Memory B cell (primary cell): ENCODE measurements around the gene VCP.

Experiments used
- ATAC-seq: fragments of 150-1000 bp; cut with Tn5 transposase; 2 replicates; pipeline ENCODE4 v1.10.0; 2021; ENCODE audit warnings: low read depth, mild to moderate bottlenecking, moderate library complexity
- DNase-seq, 2 donors: peaks; one replicate each; pipeline ENCODE4 v3.0.0; 2022; ENCODE audit warnings: low spot score in 2 of 2
- H3K27ac Mint-ChIP-seq: one replicate; pipeline ENCODE4 v1.8.0; 2022; ENCODE audit warnings: mild to moderate bottlenecking, moderate library complexity, mixed read lengths
- H3K27me3 Mint-ChIP-seq: one replicate; pipeline ENCODE4 v1.8.0; 2022; ENCODE audit warnings: mixed read lengths
- H3K36me3 Mint-ChIP-seq: one replicate; pipeline ENCODE4 v1.8.0; 2022; ENCODE audit warnings: mild to moderate bottlenecking, mixed read lengths
- H3K4me1 Mint-ChIP-seq: one replicate; pipeline ENCODE4 v1.8.0; 2022; ENCODE audit warnings: mixed read lengths
- H3K4me3 Mint-ChIP-seq: one replicate; pipeline ENCODE4 v1.8.0; 2022; ENCODE audit warnings: mild to moderate bottlenecking, moderate library complexity, mixed read lengths
- H3K9me3 Mint-ChIP-seq: one replicate; pipeline ENCODE4 v1.8.0; 2022; ENCODE audit warnings: mixed read lengths

VCP gene

DNA sequence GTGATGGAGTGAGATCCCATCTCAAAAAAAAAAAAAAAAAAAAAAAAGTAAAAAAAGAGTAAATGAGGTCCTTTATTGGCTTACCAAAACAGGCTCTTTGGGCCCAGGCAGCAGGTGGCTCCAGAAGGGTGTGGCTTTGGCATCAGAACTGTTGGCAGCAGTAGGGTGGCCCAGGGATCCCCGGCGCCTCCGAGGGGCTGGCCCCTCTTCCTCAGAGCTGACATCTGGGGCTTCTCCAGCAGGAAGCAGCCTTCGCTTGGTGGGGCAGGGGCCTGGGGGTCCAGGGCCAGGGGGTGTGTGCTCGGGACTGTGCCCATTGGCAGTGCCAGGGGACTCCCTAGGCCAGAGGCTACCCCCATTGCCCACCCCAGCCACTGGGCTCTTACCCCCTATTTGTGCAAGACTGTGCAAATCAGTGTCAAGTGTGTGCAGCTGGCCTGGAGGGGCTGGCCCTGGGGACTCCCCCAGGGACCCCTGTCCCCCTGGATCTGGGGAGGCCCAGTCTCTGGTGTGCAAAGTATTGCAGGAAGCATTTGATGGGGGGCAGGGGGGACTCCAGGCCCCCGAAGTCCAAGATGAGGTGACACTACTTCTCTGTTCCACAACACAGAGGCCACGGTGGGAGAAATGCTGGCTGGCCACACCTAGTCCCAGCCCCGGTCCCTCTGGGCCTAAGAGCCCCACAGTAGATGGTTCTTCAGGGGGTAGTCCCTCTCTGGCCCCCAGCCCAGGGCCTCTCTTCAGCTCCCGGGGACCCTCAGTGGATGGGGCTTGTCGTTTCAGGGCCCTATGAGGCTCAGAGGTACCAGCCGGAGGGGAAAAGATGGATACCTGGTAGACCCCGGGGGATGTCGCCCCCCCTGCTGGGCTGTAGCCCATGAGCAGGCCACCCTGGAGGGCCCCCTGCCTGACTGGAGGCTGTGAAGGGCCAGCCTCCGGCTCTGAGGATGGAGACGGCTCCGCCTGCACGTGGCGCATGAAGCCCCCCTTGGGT lies 35.2 kb upstream of the VCP start:
- no peak overlapping the region for H3K4me3 Mint-ChIP-seq
- H3K4me1 Mint-ChIP-seq, result peaks cover 29% of the 10 kb centered on the region
- ATAC-seq (no peak), DNase-seq (no peak)
- H3K27ac Mint-ChIP-seq, result no peak overlapping the region
- no peaks in the 10 kb centered on the region for H3K9me3 Mint-ChIP-seq
- no peaks in the 10 kb centered on the region for H3K27me3 Mint-ChIP-seq
- peaks cover 7% of the 10 kb centered on the region for H3K36me3 Mint-ChIP-seq

DNA sequence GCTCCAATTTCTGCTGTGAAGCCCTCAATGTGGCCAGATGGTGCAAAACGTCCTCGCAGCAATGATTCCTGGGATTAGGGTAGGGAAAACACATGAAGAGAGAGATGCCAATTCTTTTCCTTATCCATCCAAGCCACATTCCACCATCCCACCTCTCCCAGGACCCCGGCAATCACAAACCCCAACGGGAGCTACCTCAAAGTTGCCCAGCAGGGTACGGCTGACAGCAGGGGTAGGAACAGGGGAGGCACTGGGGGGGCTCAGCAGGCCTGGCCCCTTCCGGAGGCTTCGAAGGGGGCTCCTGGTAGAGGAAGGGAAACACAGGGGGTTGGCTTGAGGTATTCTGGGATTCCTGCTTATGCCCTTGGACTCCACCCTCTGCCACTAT lies 33.9 kb upstream of the VCP start:
- H3K27ac Mint-ChIP-seq, result peak overlapping the region; percentile 50

DNA sequence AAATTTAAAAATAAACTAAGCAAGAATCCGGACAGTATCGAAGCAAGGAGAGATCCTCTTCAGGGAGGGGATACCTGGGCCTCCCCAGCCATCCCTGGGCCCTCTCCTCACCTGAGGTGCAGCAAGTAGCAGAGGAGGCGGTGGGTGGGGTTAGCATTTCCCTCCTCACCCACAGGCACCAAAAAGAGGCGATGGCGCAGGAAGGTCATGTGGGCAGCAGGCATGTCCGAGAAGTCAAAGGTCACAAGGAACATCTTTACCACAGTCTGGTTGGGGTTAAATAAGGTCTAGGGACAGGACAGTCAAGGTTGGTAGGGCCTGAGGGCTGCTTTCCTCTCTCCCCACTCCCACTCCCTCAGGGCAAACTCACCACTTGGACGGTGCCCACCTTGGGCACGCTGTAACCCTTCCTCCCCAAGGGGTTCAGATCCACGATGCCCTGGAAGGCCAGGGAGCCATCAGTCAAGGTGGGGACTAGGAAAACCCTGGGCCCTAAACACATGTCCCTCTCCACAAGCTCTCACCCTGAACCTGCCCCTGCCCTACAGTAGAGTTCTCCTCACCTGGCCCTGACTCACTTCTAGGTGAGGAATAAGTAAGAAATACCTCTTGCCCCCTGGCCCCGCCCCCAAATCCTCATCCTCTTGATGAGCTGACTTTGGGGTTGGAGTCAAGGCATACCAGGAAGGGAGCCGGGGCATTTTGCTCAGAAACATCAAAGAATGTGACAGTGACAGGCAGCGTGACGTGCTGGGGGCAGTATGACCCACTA lies 33.3 kb upstream of the VCP start:
- Mint-ChIP-seq H3K9me3 (no peaks in the 10 kb centered on the region), H3K27ac (peak overlapping the region; percentile 50), H3K36me3 (peaks cover 7% of the 10 kb centered on the region), H3K27me3 (no peaks in the 10 kb centered on the region), H3K4me3 (no peak overlapping the region), H3K4me1 (peaks cover 26% of the 10 kb centered on the region)
- ATAC-seq (no peak), DNase-seq (no peak)

More for the DNA sequence above, 33.9 kb upstream of the VCP start:
- Mint-ChIP-seq H3K4me3 (no peak overlapping the region), H3K27me3 (no peaks in the 10 kb centered on the region), H3K9me3 (no peaks in the 10 kb centered on the region), H3K4me1 (peaks cover 29% of the 10 kb centered on the region), H3K36me3 (peaks cover 7% of the 10 kb centered on the region)
- ATAC-seq (no peak), DNase-seq (no peak)

DNA sequence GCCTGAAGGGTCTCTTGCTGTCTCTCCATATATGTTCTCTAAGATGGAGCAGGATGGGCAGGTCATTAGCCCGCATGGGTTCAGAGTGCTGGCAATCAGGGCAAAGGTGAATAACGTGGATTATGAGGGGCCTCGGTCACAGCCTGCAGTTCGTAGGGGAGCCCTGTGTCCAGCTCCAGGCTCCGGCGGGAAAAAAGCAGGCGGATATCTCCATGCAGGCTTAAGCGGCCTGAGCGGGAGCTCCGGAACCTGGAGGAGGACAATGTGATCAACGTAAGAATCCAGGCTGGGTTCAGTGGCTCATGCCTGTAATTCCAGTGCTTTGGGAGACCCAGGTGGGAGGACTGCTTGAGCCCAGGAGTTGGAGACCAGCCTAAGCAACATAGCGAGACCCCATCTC lies 32.7 kb upstream of the VCP start:
- DNase-seq, result no peak
- Mint-ChIP-seq H3K9me3 (no peaks in the 10 kb centered on the region), H3K4me1 (peaks cover 26% of the 10 kb centered on the region), H3K4me3 (no peak overlapping the region), H3K36me3 (peaks cover 12% of the 10 kb centered on the region), H3K27ac (no peak overlapping the region), H3K27me3 (no peaks in the 10 kb centered on the region)
- no peak for ATAC-seq

DNA sequence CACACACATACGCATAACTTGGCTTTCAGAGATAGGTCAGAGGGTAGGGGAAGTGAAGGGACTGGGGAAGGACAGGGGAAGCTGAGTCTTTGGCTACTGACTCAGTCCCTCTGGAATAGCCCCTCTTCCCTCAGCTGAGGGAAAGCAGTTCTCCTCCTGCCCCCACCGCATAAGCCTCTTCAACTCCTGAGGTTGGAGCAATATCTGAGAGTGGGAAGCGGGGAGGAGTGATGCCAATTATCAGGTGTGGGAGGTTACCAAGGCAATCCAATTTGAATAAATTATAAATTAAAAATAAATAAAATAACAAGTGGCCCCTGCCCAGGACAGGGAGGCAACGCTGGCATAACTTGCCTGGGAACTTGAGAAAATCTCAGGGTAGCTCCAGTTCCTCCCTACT lies 32.2 kb upstream of the VCP start:
- H3K9me3 Mint-ChIP-seq, result no peaks in the 10 kb centered on the region
- H3K36me3 Mint-ChIP-seq, result peaks cover 15% of the 10 kb centered on the region
- peaks cover 23% of the 10 kb centered on the region for H3K4me1 Mint-ChIP-seq
- no peak overlapping the region for H3K4me3 Mint-ChIP-seq
- H3K27me3 Mint-ChIP-seq, result no peaks in the 10 kb centered on the region
- DNase-seq (no peak), ATAC-seq (no peak)
- H3K27ac Mint-ChIP-seq, result peak overlapping the region; percentile 98

DNA sequence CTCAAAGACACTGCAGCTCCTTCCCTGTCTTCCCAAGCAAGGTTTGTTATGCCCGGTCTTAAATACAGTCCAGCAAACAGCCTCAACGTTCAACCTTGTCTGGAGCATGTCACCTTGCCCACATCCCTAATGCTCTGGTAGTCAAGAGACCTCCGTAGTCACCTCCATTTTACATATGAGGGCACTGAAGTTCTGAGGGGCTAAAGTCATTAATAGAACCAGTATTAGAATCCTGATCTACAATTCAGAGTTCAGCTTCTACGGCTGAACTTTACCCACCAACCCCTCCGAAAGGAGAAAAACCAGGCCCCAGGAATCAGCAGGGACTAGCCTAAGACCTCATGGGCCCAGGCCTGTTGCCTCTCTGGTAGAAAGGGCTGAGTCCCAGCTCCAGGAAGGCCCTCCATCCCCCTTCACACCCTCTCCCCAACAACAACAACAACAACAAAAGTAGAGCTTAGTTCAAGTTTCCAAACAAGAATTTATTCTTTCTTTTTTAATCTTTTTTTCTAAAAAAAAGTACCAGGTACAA lies 31.3 kb upstream of the VCP start:
- H3K27me3 Mint-ChIP-seq, result no peaks in the 10 kb centered on the region
- H3K9me3 Mint-ChIP-seq, result no peaks in the 10 kb centered on the region
- H3K4me3 Mint-ChIP-seq, result peak overlapping the region; percentile 84
- no peak for ATAC-seq
- H3K27ac Mint-ChIP-seq, result peak overlapping the region; percentile 98
- peaks cover 23% of the 10 kb centered on the region for H3K4me1 Mint-ChIP-seq
- no peak for DNase-seq
- peaks cover 15% of the 10 kb centered on the region for H3K36me3 Mint-ChIP-seq

DNA sequence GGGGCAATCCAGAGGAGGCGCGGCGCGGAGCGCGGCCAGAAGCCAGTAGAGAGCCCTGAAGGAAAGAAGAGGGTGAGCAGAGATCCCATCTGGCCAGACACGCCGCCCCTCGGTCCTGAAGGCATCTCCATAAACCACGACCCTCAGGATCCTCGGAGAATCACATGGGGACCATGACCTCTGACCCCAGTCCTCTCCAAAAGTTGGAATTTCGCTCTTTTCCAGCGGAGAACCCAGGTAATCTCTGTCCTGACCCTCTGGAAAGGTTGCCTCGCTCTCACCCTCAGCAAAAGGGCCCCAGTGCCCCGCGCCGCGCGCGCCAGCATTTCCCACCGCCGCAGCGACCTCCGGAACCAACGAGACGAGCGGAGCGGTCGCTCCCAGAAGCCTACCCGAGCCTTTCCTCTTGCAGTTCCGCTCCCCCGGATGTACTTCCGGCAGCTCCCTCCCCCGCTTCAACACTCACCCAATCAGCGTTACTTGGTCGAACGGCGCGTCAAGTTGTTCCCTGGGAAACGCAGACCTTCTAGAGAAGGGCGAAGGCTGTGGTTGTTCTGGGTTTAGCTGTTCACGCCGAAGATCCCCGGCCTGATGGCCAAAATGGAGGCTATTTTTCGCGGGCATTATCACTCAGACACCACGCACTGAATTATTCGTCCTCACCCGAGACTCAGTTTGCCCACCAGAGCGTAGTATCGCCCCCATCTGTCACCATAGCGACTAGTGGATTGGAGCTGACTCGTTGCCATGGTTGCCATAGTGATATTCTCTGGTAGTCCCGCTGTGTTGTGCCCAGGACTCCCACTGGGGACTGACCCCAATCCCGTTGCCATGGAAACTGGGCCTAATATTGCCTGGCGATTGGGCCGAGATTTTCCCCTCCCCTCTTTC lies 30.6 kb upstream of the VCP start, which contains the start of gene STOML2:
TSS of gene STOML2 (minus strand) at position 363 of the 891 bp plus-strand sequence. CDS start at position 326, 37 bp downstream.
- ATAC-seq (peak; percentile 97), DNase-seq (peak; percentile 77 to 88)
- H3K27ac Mint-ChIP-seq, result peak within 1 kb of the TSS; percentile 98
- H3K4me3 Mint-ChIP-seq, result peak within 1 kb of the TSS; percentile 84
- peaks cover 15% of the 10 kb centered on the region for H3K36me3 Mint-ChIP-seq
- no peaks in the 10 kb centered on the region for H3K9me3 Mint-ChIP-seq
- peaks cover 23% of the 10 kb centered on the region for H3K4me1 Mint-ChIP-seq
- H3K27me3 Mint-ChIP-seq, result no peaks in the 10 kb centered on the region

DNA sequence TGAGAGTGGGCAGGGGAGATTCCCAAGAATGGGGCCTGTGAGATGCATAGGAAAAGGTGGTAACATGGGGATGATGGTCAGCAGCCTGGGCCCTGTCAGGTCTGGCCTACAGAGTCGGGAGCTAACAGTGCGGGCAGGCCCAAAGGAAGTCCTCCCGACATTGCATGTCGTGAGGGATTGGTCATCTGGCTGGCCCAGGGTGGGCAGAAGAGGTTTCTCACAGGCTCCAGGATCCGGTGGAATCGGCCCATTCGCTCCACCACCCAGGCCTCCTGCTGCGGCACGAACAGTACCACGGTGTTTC lies 30.0 kb upstream of the VCP start:
- DNase-seq, result no peak
- ATAC-seq, result no peak
- H3K9me3 Mint-ChIP-seq, result no peaks in the 10 kb centered on the region
- H3K4me3 Mint-ChIP-seq, result peak overlapping the region; percentile 84
- H3K36me3 Mint-ChIP-seq, result peaks cover 15% of the 10 kb centered on the region
- H3K27ac Mint-ChIP-seq, result peak overlapping the region; percentile 98
- peaks cover 27% of the 10 kb centered on the region for H3K4me1 Mint-ChIP-seq
- H3K27me3 Mint-ChIP-seq, result no peaks in the 10 kb centered on the region

DNA sequence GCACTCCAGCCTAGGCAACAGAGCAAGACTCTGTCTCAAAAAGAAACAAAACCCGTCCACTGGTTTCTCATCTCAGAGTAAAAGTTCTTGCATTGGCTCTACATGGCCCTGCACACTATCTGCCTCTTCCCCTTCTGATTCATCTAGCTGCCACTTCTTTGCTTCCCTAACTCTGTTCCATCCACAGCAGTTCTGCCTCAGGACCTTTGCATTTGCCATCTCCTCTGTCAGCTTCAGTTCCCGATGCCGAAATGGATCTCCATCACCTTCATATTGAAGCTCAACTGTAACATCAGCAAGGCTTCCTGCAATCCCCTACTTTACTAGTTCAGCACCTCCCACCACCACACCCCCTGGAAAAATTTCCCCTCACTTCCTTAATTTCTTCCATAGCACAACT lies 25.1 kb upstream of the VCP start:
- Mint-ChIP-seq H3K4me1 (peaks cover 32% of the 10 kb centered on the region), H3K27ac (no peak overlapping the region), H3K9me3 (no peaks in the 10 kb centered on the region), H3K4me3 (peak overlapping the region; percentile 7), H3K27me3 (no peaks in the 10 kb centered on the region), H3K36me3 (peaks cover 11% of the 10 kb centered on the region)
- ATAC-seq (no peak), DNase-seq (no peak)

DNA sequence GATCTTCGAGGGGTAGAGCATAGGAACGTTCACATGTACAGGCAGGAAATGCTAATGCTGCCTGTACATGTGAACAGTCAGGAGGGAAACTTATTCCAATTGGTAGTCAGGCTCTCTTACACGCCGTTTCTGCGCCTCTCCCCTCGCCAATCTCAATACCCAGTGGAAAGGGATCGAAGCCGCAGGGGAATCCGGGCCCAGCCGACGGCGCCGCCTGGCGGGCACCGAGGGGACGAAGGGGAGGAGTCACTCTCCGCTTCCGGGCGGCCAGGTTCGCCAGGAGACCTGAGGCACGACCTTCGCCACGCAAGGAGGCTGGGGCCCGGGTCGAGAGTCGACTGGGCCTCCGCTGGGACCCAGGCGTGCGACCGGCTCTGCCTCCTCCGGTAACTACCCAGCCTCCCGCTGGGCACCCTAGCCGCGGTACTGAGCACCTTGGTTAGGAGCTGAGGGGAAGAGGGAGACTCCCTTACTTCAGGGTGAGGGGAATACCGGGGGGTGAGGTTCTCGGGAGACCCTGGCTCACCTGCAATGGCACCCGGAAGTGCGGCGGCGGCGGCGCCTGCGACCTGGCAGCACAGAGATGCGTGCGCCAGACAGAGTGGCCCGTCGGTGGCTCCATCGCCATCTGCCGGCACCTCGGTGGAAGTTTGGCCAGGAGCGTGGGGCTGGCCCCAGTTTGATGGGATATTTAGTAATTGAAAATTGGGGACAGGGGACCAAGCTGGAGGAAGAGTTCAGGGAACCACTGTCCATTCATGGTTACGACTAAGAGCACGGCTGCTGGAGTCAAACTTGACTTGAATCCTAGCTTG lies 23.8 kb upstream of the VCP start, which contains the start of gene PIGO:
TSS of gene PIGO (minus strand) at position 557 of the 815 bp plus-strand sequence. CDS start 1,026 bp downstream, outside the sequence.
- peak; percentile 90 for ATAC-seq
- H3K27me3 Mint-ChIP-seq, result no peaks in the 10 kb centered on the region
- peak within 1 kb of the TSS; percentile 95 for H3K27ac Mint-ChIP-seq
- peak within 1 kb of the TSS; percentile 87 for H3K4me3 Mint-ChIP-seq
- no peaks in the 10 kb centered on the region for H3K9me3 Mint-ChIP-seq
- DNase-seq, result peak; percentile 89
- H3K4me1 Mint-ChIP-seq, result peaks cover 24% of the 10 kb centered on the region
- H3K36me3 Mint-ChIP-seq, result peaks cover 14% of the 10 kb centered on the region

DNA sequence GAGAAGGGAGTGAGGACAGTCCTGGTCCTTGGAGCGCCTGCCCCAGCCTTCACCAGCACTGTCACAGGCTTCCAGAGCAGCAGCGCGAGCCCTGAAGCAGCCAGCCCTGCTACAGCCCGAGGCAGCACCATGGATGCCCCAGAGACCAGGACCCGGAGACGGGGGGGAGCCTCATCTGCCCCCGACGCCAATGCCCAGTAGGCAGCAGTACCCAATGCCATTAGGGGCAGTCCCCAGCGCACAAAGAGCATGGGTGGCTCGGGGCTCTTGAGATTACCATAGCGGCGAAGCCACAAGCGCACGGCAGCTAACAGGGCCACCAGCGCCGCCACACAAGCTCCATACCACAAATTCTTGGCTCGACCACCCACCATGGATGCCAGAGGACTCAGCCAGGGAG lies 19.1 kb upstream of the VCP start:
- no peak for ATAC-seq
- H3K9me3 Mint-ChIP-seq, result no peaks in the 10 kb centered on the region
- no peak for DNase-seq
- H3K4me1 Mint-ChIP-seq, result peaks cover 15% of the 10 kb centered on the region
- peaks cover 23% of the 10 kb centered on the region for H3K36me3 Mint-ChIP-seq
- H3K4me3 Mint-ChIP-seq, result no peak overlapping the region
- no peaks in the 10 kb centered on the region for H3K27me3 Mint-ChIP-seq
- H3K27ac Mint-ChIP-seq, result no peak overlapping the region

DNA sequence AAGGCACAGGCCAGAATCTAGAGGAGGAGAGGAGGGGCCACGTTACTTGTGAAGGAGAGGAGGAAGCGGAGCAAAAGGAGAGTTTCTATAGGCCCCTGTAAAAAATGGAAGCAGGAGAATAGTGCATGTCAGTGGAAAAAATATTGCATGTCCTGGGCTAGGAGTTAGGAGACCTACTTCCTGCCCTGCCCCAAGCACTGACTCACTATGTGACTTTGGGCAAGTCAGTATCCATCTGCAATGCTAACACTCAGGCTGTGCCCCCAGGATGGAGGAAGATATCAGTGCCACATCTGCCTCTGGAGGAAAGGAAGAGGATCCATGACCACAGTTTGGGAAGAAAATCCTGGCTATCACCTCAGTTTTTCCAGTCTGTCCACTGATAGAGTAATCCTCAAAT lies 17.0 kb upstream of the VCP start:
- H3K27ac Mint-ChIP-seq, result no peak overlapping the region
- DNase-seq (no peak), ATAC-seq (no peak)
- H3K4me3 Mint-ChIP-seq, result no peak overlapping the region
- H3K4me1 Mint-ChIP-seq, result peaks cover under 1% of the 10 kb centered on the region
- peaks cover 25% of the 10 kb centered on the region for H3K36me3 Mint-ChIP-seq
- no peaks in the 10 kb centered on the region for H3K9me3 Mint-ChIP-seq
- H3K27me3 Mint-ChIP-seq, result no peaks in the 10 kb centered on the region

DNA sequence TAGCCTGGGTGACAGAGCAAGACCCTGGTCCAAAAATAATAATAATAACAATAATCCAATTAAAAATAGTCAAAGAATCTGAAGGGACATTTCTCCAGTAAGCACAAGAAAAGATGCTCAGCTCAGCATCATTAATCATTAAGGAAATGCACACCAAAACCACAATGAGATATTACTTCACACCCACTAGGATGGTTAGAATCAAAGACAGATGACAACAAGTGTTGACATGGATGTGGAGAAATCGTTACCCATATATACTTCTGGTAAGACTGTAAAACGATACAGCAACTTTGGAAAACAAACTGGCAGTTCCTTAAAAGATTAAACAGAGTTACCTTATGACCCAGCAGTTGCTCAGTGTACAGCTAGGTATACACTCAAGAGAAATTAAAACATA lies 12.7 kb upstream of the VCP start:
- peaks cover 1% of the 10 kb centered on the region for H3K4me1 Mint-ChIP-seq

More for the DNA sequence above, 12.7 kb upstream of the VCP start:
- ATAC-seq (no peak), DNase-seq (no peak)
- H3K9me3 Mint-ChIP-seq, result no peaks in the 10 kb centered on the region
- no peak overlapping the region for H3K27ac Mint-ChIP-seq
- no peak overlapping the region for H3K4me3 Mint-ChIP-seq
- H3K36me3 Mint-ChIP-seq, result peaks cover 11% of the 10 kb centered on the region
- H3K27me3 Mint-ChIP-seq, result no peaks in the 10 kb centered on the region
